Measurements from ENCODE around the gene C22orf15.

- TF ChIP-seq CBX8 (IDR thresholded peaks at IDR 0.05; ENCODE audit: borderline replicate concordance, low read depth, low read length), result no peak
- no peak for TF ChIP-seq PHF8 (conservative IDR thresholded peaks at IDR 0.05; ENCODE audit: low read depth, low read length)
- TF ChIP-seq, protein P1, sequence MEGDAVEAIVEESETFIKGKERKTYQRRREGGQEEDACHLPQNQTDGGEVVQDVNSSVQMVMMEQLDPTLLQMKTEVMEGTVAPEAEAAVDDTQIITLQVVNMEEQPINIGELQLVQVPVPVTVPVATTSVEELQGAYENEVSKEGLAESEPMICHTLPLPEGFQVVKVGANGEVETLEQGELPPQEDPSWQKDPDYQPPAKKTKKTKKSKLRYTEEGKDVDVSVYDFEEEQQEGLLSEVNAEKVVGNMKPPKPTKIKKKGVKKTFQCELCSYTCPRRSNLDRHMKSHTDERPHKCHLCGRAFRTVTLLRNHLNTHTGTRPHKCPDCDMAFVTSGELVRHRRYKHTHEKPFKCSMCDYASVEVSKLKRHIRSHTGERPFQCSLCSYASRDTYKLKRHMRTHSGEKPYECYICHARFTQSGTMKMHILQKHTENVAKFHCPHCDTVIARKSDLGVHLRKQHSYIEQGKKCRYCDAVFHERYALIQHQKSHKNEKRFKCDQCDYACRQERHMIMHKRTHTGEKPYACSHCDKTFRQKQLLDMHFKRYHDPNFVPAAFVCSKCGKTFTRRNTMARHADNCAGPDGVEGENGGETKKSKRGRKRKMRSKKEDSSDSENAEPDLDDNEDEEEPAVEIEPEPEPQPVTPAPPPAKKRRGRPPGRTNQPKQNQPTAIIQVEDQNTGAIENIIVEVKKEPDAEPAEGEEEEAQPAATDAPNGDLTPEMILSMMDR (IDR thresholded peaks at IDR 0.05; ENCODE audit: control extremely low read depth in 1 of 3, insufficient read depth in 1 of 3, low read depth in 1 of 3, low read length in 3 of 3), result no peak
- TF ChIP-seq CHD1 (IDR thresholded peaks at IDR 0.05; ENCODE audit: low read depth, low read length), result no peak
- TF ChIP-seq GABPA (IDR thresholded peaks at IDR 0.05; ENCODE audit: borderline replicate concordance, insufficient read depth, low read length), result no peak
- TF ChIP-seq FOSL1 (IDR thresholded peaks at IDR 0.05; ENCODE audit: insufficient read depth, low read depth, low read length), result no peak
- TF ChIP-seq, protein P2, sequence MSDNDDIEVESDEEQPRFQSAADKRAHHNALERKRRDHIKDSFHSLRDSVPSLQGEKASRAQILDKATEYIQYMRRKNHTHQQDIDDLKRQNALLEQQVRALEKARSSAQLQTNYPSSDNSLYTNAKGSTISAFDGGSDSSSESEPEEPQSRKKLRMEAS (IDR thresholded peaks at IDR 0.05), result no peak
- TF ChIP-seq RAD21 (IDR thresholded peaks at IDR 0.05 in 1 of 2, conservative IDR thresholded peaks at IDR 0.05 in 1 of 2; ENCODE audit: low read depth in 2 of 2, low read length in 2 of 2), result no peak
- no peak for TF ChIP-seq POLR2A (IDR thresholded peaks at IDR 0.05; ENCODE audit: control extremely low read depth in 1 of 2, low read depth in 2 of 2, low read length in 2 of 2)
- TF ChIP-seq GTF2F1 (IDR thresholded peaks at IDR 0.05; ENCODE audit: borderline replicate concordance, low read depth, low read length), result no peak
- no peak for TF ChIP-seq CREB1 (IDR thresholded peaks at IDR 0.05)
- no peak for TF ChIP-seq KDM4A (IDR thresholded peaks at IDR 0.05; ENCODE audit: low read depth, low read length, severe bottlenecking)
- no peak for TF ChIP-seq RNF2 (IDR thresholded peaks at IDR 0.05; ENCODE audit: borderline replicate concordance, low read depth, low read length, missing control alignments, poor library complexity, severe bottlenecking)
- no peak for TF ChIP-seq ATF2 (IDR thresholded peaks at IDR 0.05; ENCODE audit: low read length)
Observed at GRCh38 chr22:23774114-23774921, 11.5 kb downstream of the C22orf15 start.

Data from H1 (cell line).